CD4-positive, alpha-beta T cell (primary cell): ENCODE data around the gene IGF2R. TPM values are rescaled to one million over a fixed set of nuclear protein-coding genes. Genes with fewer than 3 reads are reported as not detected.

ENCODE experiments used
- ATAC-seq: fragments of 200-7000 bp; cut with Tn5 transposase; one replicate; pipeline ENCODE4 v1.10.0; 2022; ENCODE audit warnings: mild to moderate bottlenecking; ENCODE audit not compliant: poor library complexity
- CTCF ChIA-PET: fragments of 350-600 bp; sonication (Branson Sonifier 250); formaldehyde crosslinking; loops from one replicate; lab custom pipeline; 2021; ENCODE audit warnings: antibody characterized with exemption, inconsistent platforms; lab: Charles Lee
- POLR2A ChIA-PET: fragments of 350-600 bp; sonication (Branson Sonifier 250); formaldehyde crosslinking; loops from one replicate; lab custom pipeline; 2021; ENCODE audit warnings: antibody characterized with exemption, inconsistent platforms; lab: Charles Lee
- DNase-seq, 14 experiments: peaks; one replicate each; pipeline ENCODE4 v3.0.0-alpha.2; 2013 to 2020; ENCODE audit warnings: mixed read lengths in 2 of 14
- H3K27ac ChIP-seq, 2 donors: one replicate each; pipeline versions ENCODE4 v1.5.1 to v1.7.0; 2013; ENCODE audit warnings: low read length in 2 of 2, low read depth in 1 of 2, mild to moderate bottlenecking in 1 of 2
- H3K27me3 ChIP-seq, 2 experiments: 1 replicate in 1 of 2; 2 replicates in 1 of 2; pipeline versions ENCODE4 v1.6.1 to v1.7.0; 2013; ENCODE audit warnings: low read length in 2 of 2, control low read depth in 1 of 2, mild to moderate bottlenecking in 1 of 2, moderate library complexity in 1 of 2; ENCODE audit not compliant: insufficient read depth in 2 of 2, control insufficient read depth in 1 of 2
- H3K36me3 ChIP-seq: one replicate; pipeline ENCODE4 v1.6.1; 2013; ENCODE audit warnings: low read length, control low read depth; ENCODE audit not compliant: insufficient read depth
- H3K4me1 ChIP-seq: one replicate; pipeline ENCODE4 v1.6.1; 2013; ENCODE audit warnings: low read length, control low read depth; ENCODE audit not compliant: insufficient read depth
- H3K4me3 ChIP-seq: one replicate; pipeline ENCODE4 v1.5.1; 2013; ENCODE audit warnings: mild to moderate bottlenecking, low read length, moderate library complexity
- H3K9me3 ChIP-seq, 2 experiments: 1 replicate in 1 of 2; 2 replicates in 1 of 2; pipeline versions ENCODE4 v1.6.1 to v1.7.0; 2013; ENCODE audit warnings: low read length in 2 of 2, mild to moderate bottlenecking in 2 of 2, control low read depth in 1 of 2, moderate library complexity in 1 of 2; ENCODE audit not compliant: control insufficient read depth in 1 of 2, insufficient read depth in 1 of 2
- H3K27ac Mint-ChIP-seq: one replicate; pipeline ENCODE4 v1.8.0; 2020; ENCODE audit warnings: mixed read lengths
- H3K27me3 Mint-ChIP-seq: one replicate; pipeline ENCODE4 v1.8.0; 2021; ENCODE audit warnings: mixed read lengths
- H3K36me3 Mint-ChIP-seq: one replicate; pipeline ENCODE4 v1.8.0; 2021; ENCODE audit warnings: low read depth, mixed read lengths
- H3K4me1 Mint-ChIP-seq: one replicate; pipeline ENCODE4 v1.8.0; 2021; ENCODE audit warnings: low read depth, mixed read lengths
- H3K4me3 Mint-ChIP-seq: one replicate; pipeline ENCODE4 v1.8.0; 2020; ENCODE audit warnings: mild to moderate bottlenecking, mixed read lengths
- H3K9me3 Mint-ChIP-seq: one replicate; pipeline ENCODE4 v1.8.0; 2020; ENCODE audit warnings: mixed read lengths
- intact Hi-C, 2 experiments: fragments of 100-400 bp; cut with DNase I in 1 of 2; cut with micrococcal nuclease in 1 of 2; formaldehyde crosslinking; loops; one replicate each; pipeline versions ENCODE4 v1.15.1 to v1.9.0; 2023 to 2025; cut with DNase I, micrococcal nuclease
- total RNA-seq, 174 experiments: library from RNA in 2 of 174; stranded (reverse) in 2 of 174; gene quantifications; one replicate each; pipeline ENCODE4 v1.2.3 and lab custom pipeline; 2021 to 2026
- TF ChIP-seq, protein P1 (sequence below): fragments of 200-600 bp; IDR thresholded peaks from one replicate; pipeline ENCODE4 v1.8.0; 2022; ENCODE audit warnings: antibody characterized with exemption, mild to moderate bottlenecking

The IGF2R gene
- total RNA-seq, 2 experiments from 2014 or later, result 43.8 to 46.7 TPM

- H3K27ac Mint-ChIP-seq, result no peak overlapping the region
- H3K4me3 Mint-ChIP-seq, result no peak overlapping the region
- no peaks in the 10 kb centered on the region for H3K9me3 Mint-ChIP-seq
- POLR2A ChIA-PET, result no interaction called here
- no peaks in the 10 kb centered on the region for H3K36me3 Mint-ChIP-seq
- H3K4me3 ChIP-seq, result no peak overlapping the region
- intact Hi-C loops, result no loop called here
- CTCF ChIA-PET, result no interaction called here
- TF ChIP-seq, protein P1, sequence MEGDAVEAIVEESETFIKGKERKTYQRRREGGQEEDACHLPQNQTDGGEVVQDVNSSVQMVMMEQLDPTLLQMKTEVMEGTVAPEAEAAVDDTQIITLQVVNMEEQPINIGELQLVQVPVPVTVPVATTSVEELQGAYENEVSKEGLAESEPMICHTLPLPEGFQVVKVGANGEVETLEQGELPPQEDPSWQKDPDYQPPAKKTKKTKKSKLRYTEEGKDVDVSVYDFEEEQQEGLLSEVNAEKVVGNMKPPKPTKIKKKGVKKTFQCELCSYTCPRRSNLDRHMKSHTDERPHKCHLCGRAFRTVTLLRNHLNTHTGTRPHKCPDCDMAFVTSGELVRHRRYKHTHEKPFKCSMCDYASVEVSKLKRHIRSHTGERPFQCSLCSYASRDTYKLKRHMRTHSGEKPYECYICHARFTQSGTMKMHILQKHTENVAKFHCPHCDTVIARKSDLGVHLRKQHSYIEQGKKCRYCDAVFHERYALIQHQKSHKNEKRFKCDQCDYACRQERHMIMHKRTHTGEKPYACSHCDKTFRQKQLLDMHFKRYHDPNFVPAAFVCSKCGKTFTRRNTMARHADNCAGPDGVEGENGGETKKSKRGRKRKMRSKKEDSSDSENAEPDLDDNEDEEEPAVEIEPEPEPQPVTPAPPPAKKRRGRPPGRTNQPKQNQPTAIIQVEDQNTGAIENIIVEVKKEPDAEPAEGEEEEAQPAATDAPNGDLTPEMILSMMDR, result no peak
- H3K27me3 Mint-ChIP-seq, result no peaks in the 10 kb centered on the region
- H3K27me3 ChIP-seq, result no peaks in the 10 kb centered on the region
- H3K27ac ChIP-seq, result no peak overlapping the region
- no peaks in the 10 kb centered on the region for H3K4me1 ChIP-seq
- ATAC-seq, result no peak
- H3K9me3 ChIP-seq, result peaks cover 0 to 17% of the 10 kb centered on the region in 2 experiments
- H3K36me3 ChIP-seq, result no peaks in the 10 kb centered on the region
- H3K4me1 Mint-ChIP-seq, result no peaks in the 10 kb centered on the region
- no peak for DNase-seq
Measured at GRCh38 chr6:160120087-160120486, 151.2 kb downstream of the IGF2R start.

DNA sequence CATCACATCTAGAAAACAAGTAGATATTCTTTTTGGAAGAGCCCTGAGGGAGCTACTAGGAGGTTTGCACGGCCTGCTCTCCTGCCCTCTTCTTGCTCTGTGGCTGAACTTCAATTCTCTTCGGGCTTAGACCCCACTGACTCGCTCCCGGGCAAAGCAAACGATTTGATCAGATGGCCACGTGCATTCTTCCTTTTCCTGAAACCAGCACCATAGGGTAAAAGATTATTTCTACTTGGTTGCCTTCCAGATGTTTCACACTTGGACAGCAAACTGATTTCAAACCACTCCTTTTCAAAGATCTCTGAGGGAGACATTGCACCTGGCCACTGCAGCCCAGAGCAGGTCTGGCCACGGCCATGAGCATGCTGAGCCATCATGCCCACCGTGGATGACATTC, 152.7 kb downstream of the IGF2R start, which contains the start of gene SLC22A1:
Gene SLC22A1 (plus strand): TSS at position 258 of the 400 bp plus-strand sequence. CDS start 121 bp downstream, at position 379.
- Mint-ChIP-seq H3K36me3 (no peaks in the 10 kb centered on the region), H3K27ac (no peak within 1 kb of the TSS), H3K9me3 (no peaks in the 10 kb centered on the region), H3K4me1 (no peaks in the 10 kb centered on the region), H3K4me3 (no peak within 1 kb of the TSS), H3K27me3 (no peaks in the 10 kb centered on the region)
- Histone ChIP-seq H3K27me3 (no peaks in the 10 kb centered on the region), H3K27ac (no peak within 1 kb of the TSS), H3K4me1 (no peaks in the 10 kb centered on the region), H3K4me3 (no peak within 1 kb of the TSS), H3K36me3 (no peaks in the 10 kb centered on the region), H3K9me3 (peaks cover 0 to 15% of the 10 kb centered on the region in 2 experiments)
- ChIA-PET POLR2A (no interaction called here), CTCF (no interaction called here)
- ATAC-seq (no peak), DNase-seq (no peak)
- TF ChIP-seq, protein P1, result no peak
- intact Hi-C loops, result no loop called here

- Histone ChIP-seq H3K27me3 (no peaks in the 10 kb centered on the region), H3K4me1 (no peaks in the 10 kb centered on the region), H3K4me3 (no peak overlapping the region), H3K36me3 (no peaks in the 10 kb centered on the region), H3K9me3 (peaks cover 0 to 13% of the 10 kb centered on the region in 2 experiments), H3K27ac (no peak overlapping the region)
- Mint-ChIP-seq H3K4me1 (no peaks in the 10 kb centered on the region), H3K36me3 (no peaks in the 10 kb centered on the region), H3K27ac (no peak overlapping the region), H3K9me3 (no peaks in the 10 kb centered on the region), H3K4me3 (no peak overlapping the region), H3K27me3 (no peaks in the 10 kb centered on the region)
- ChIA-PET POLR2A (no interaction called here), CTCF (no interaction called here)
- no peak for ATAC-seq
- intact Hi-C loops, result no loop called here
- TF ChIP-seq, protein P1, result no peak
- DNase-seq, result no peak
Measured at GRCh38 chr6:160121981-160122380, 153.1 kb downstream of the IGF2R start.
